HG03039 (cell line): Measurements from ENCODE around the gene DRAM1.
"Not testable (repeated sequence)": the region's sequence is repeated elsewhere in the genome, so short reads cannot be mapped to it uniquely, and the experiment has no call there.

Experiments used
- ATAC-seq: cut with Tn5 transposase; IDR thresholded peaks from one replicate; pipeline ENCODE4 v1.9.1; 2021; ENCODE audit warnings: mild to moderate bottlenecking, moderate library complexity; ENCODE audit not compliant: unreplicated experiment

DRAM1 gene, protein sequence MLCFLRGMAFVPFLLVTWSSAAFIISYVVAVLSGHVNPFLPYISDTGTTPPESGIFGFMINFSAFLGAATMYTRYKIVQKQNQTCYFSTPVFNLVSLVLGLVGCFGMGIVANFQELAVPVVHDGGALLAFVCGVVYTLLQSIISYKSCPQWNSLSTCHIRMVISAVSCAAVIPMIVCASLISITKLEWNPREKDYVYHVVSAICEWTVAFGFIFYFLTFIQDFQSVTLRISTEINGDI

DNA sequence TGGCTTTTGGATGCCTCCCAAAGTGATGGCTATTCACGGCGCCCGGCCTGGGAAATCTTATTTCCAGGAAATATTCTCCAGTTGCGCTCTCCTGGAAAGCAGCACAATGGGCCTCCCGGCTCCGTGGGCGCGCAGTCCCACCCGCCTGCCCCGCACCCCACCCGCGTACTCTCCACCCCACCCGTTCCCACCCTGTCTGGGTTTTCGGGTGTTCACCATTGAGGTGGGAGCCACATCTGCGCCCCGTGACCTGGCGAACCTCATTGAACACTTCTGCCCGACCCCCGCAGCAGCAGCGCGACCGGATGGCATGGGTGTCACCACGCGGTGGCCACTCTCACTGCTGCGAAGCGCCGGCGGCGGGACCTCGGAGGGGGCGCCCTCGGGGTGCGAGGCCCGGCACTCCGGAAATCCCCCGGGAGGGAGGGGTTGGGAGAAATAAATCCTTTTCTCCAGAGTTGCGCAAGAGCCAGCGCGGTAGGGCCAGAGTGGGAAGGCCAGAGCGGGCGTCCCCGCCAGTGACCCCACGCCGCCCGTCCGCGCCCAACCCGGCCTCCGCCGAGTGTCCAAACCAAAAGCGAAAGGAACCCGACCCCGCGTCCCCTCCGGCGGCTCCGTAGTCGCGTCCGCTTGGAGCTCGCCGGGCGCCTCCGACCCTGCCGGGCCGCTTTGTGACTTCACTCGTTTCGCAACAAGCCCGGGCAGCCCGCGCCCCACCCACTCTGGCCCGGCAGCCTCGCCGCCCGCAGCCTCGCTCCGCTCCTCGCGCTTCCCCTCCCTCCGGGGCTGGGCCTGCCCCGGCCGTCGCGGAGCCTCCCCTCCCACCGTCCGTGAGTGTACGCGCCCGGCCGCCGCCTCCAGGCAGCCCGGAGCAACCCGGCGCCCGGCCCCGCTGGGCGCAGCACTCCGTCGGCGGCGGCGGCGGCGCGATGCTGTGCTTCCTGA, at the start of gene DRAM1:
Gene DRAM1, plus strand, starts transcription at position 720 of the 945 bp plus-strand sequence. Its CDS starts 210 bp downstream, at position 930.
- peak; percentile 82 for ATAC-seq

DNA sequence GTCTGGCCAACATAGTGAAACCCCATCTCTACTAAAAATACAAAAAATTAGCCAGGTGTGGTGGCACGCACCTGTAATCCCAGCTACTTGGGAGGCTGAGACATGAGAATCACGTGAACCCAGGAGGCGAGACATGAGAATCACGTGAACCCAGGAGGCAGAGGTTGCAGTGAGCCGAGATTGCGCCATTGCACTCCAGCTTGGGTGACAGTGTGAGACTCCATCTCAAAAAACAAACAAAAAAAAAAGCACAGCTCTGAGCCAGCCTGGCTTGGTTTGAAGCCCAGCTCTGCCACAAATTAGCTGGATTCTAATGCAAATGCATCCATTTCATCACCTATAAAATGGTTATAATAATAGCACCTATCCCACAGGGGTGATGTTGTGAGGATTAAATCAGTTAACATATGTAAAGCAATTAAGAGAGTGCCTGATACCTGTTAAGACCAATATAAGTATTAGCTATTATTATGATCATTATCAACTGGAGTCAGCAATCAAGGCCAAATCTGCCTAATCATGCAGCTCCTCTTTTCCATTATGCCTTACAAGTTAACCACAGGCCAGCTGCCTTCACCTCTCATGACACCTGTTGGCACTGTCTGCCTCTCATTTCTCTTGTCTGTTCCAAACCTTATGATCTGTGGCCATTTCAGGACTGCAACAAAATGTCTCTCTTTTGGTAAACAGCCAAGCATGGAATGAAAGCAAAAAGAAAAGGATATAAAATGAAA, 48.8 kb upstream of the DRAM1 start:
- ATAC-seq, result no peak

DNA sequence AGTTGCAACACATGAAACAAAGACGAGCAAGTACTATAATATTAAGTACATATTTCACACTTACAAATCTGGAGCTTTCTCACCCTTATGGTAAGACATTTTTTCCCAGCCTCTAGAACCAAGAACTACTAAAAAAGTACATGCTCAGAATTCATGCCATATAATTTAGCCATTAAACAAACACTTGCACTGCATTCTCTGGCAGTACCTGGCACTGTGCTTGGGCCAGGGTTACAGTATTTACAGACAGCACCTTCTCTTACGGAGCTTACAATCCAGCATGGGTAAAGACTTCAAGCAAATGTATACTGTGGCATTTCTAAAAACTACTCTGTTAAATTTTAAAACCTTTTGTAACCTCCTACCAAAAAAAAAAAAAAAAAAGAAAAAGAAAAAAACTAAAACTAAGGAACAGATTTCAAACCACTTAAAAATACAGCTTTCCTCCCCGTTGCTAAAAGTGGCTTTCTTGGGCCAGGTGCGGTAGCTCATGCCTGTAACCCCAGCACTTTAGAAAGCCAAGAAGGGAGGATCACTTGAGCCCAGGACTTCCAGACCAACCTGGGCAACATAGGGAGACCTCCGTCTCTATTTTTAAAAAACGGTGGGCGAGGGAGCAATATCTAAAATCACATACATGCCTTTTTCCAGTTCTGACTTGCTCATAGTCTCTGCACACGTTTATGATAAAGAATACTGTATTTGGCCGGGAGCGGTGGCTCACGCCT, 47.6 kb upstream of the DRAM1 start:
- no peak for ATAC-seq

DNA sequence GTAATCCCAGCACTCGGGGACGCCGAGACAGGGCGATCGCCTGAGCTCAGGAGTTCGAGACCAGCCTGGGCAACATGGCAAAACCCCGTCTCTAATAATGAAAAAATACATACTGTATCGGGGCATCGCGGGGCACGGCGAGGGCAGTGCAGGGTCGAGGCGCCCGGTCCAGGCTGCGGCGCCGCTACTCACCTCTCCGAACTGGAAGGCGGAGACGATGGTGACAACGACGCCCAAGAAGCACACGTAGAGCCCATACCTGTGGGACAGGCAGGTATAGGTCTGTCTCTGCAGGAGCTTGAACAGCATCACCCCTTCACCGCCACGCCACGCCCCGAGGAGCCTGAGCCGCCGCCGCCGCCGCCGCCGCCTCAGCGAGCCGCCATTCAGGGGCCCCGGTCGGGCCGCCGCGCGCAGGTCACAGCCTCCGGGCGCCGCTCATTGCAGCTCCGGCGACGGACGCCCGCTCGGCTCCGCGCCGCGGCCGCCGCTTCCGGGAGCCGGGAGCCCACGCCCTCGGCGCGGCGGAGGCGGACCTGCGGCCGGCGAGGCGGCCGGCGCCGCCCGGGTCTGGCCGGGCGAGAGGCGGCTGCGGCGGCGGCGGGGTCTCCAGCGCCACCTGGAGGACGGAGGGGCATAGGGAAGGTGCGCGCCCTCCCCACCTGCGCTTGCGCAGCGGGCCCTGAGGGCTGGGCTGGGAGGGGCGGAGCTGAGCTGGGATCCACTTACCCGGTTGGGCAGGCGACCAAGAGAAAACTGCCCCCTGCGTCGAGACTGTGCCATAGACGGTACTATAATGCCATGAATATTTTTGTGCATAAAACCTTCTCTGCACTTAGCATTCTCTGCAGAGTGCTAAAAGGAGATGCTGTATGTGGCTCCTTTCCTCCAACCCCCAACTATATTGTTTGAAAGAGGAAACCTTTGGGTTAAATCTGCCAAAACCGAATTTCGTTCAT, 46.7 kb upstream of the DRAM1 start, which contains the start of gene GNPTAB:
Gene GNPTAB, minus strand, starts transcription at position 593 of the 959 bp plus-strand sequence. Its CDS starts 284 bp downstream, at position 309.
- ATAC-seq, result peak; percentile 91

DNA sequence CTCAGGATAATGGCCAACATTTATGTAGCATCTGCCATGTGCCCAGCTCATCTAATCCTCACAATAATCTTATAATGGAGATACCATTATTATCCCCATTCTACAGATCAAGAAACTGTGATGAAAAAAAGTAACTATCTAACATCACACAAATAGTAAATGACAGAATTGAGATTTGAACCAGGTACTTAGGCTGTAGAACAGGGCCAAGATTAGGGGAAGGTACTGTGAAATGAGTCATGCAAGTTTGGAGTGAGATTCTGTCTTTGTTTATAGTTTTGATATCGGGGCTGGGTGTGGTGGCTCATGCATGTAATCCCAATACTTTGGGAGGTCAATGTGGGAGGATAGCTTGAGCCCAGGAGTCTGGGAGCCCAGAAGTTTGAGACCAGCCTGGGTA, 45.4 kb upstream of the DRAM1 start:
- no peak for ATAC-seq

DNA sequence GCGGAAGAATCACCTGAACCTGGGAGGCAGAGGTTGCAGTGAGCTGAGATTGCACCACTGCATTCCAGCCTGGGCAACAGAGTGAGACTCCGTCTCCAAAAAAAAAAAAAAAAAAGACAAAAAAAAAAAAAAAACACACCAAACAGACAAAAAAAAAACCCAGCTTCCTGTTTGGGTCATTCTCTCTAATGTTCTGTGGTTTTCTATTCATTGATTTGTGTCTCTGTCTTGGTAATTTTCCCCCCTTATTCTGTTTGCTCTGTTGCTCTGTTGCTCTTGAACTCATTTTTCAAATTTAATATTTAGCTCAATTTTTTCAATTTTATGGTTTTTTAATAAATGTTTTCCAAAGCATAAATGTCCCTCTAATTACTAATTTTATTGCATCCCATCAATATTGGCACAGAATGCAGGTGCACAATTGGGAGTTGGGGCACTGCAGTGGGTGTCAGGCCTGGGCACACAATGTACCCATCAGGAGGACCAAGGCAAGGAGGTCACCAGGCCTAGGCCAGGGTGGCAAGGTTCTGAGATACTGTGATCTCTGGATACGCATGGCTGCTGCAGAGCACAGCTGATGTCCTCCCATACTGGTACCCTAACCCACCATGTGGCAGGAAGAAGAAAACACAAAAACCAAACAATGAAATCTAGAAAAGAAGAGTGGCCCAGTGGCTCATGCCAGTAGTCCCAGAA, 38.6 kb upstream of the DRAM1 start:
- no peak for ATAC-seq

DNA sequence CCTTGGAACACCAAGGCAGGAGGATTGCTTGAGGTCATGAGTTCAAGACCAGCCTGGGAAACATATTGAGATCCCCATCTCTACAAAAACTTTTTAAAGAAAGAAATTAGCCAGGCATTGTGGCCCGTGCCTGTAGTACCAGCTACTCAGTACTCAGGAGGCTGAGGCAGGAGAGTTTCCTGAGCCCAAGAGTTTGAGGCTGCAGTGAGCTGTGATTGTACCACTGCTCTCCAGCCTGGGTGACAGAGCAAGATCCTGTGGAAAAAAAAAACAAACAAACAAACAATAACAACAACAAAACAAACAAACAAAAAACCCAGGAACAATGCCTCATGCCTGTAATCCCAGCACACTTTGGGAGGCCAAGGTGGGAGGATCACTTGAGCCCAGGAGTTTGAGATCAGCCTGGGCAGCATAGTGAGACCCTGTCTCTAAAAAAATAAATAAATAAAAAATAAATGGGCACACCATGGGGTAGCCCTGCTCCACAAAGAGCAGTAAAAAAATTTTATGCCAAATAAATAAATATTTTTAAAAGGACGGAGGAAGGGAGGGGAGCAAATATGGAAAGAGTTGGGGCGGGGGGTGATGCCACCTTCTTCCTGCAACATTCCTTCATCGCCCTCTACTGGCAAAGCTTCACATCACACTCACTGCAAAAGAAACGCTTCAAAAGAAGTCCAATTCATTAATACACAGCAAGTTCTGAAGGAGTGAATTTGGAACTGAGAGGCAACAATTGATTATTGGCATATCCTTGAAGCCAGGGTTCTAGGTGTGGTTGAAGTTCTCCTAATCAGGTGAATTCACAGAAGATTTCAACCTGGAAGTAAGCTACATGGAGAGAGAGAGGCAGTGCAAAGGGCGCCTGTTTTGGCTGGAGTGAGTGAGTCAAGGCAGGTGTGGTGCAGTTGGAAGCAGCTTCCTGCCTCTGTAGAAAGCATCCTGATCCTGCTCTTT, 37.8 kb upstream of the DRAM1 start:
- no peak for ATAC-seq

DNA sequence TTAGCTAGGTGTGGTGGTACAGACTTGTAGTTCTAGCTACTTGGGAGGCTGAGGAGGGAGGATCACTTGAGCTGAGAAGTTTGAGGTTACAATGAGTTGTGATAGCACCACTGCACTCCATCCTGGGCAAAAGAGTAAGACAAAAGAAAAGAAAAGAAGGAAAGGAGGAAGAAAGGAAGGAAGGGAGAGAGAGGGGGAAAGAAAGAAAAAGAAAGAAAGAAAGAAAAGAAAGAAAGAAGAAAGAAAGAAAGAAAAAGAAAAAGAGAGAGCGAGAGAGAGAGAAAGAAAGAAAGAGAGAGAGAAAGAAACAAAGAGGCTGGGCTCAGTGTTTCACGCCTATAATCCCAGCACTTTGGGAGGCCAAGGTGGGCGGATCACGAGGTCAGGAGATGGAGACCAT, 36.3 kb upstream of the DRAM1 start:
- ATAC-seq, result no peak

DNA sequence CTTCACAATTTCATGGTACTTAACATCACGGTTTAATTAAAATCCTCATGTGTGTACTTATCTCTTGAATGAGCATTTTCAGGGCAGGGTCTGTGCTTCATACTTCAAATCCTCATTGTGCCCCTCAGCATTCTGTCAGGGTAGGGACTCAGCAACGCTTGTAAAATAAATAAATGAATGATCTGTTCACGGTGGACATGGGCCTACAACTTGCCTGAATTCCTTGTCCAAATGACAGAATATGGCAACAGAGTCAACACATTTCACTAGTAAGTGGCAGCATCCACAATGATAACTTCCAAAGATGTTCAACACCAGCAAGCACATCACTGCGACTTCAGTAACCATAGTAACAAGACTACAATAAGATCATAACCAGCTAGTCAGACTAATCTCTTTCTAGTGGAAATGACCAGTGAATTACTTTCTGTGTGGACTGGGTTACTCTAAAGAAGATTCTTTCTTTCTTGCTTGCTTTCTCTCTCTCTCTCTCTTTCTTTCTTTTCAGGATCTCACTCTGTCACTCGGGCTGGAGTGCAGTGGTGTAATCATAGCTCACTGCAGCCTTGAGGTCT, 32.2 kb upstream of the DRAM1 start:
- ATAC-seq, result no peak

DNA sequence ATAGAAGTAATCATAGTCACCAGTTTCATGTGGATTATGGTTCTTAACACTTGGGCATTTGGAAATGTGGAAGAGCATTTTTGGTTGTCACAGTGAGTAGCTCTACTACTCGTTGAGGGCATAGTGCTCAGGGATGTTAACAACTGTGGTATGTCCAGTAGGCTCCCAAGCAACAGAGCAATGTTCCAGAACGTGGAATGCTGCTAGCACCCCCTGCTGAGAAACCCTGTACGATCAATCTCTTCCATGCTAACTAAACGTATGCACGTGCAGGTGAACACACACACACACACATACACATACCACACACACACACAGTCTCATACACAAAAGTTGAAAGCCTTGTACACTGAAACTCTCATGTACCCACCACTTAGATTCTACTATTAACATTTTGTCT, 30.1 kb upstream of the DRAM1 start:
- ATAC-seq, result no peak

DNA sequence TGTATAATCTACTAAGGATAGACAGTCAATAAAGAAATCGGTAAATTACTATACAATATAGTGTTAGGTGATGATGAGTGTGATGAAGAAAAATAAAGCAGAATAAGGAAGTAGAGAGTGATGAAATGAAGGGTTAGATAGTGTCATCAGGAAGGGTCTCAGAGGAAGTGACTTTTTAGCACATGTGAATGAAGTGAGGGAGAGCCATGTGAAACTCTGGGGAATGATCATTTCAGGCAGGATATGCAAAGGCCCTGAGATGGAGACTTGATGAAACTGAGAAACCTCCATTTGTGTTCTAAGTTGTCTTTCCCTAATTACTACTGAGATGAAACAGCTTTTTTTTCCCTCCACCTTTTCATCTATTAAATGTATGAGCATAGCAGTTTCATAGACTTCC, 27.2 kb upstream of the DRAM1 start:
- no peak for ATAC-seq

DNA sequence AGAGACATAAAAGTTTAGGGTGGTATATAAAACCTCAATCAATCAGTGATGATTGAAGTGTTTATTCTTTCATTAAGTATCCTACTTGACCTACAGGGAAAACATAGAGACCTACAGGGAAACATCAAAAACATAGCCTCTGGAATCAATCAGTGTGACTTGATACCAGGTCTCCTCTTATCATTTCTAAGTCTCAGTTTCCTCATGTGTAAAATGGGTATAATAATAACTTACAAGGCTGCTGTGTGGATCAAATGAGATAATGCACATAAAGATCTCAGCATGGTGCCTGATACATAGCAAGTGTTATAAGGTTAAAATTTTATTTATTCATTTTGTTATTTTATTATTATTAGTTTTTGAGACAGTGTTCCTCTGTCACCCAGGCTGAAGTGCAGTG, 24.4 kb upstream of the DRAM1 start:
- no peak for ATAC-seq

DNA sequence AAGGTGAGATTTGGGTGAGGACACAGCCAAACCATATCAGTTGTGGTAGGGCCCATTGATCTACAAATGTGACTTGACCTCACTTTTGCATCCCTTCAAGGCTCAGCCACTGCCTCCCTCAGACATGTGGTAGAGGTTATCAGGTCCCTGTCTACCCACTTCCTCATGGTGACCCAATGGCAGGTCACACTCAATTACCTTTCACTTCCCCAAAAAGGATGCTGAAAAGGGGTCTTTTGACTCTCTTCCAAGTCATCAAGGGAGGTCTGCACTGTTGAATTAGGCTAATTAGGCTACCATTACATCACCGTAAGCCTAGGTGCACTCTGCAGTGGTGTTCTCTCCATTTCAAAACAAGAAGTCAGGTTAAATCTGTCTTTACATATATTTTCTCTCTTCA, 22.6 kb upstream of the DRAM1 start:
- ATAC-seq, result peak; percentile 35

DNA sequence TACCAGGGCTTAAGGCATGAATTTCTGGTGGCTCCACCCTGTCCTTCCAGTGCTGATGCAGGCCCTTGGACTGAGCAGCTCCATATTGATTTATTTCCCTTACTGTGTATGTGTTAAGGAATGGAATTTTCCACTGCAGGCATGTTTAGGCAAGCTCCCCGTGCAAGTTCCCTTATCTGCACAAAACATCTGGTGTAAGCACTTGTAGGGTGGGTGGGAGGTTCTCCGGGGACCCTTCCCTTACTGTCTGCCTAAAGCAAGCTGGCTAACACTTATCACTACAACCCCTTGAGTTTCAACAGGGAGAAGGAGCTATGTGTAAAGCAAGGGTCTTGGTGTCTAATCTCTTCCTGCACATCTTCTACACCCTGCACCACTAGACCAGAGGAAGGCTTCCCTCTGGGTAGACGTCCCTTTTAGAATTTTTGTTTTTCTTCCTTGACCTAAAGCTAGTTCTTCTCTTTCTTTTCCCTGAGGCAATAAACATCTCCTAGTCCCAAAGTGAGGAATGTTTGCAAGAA, 22.0 kb upstream of the DRAM1 start:
- no peak for ATAC-seq

DNA sequence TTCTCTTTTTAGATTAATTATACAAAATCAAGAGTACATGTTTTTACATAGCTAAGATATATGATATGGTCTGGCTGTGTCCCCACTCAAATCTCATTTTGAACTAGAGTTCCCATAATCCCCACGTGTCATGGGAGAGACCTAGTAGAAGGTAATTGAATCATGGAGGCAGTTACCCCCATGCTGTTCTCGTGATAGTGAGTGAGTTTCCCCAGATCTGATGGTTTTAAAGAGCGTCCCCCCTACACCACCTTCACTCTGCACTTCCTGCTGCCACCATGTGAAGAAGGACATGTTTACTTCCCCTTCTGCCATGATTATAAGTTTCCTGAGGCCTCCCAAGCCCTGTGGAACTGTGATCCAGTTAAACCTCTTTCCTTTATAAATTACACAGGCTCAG, 21.4 kb upstream of the DRAM1 start:
- no peak for ATAC-seq

DNA sequence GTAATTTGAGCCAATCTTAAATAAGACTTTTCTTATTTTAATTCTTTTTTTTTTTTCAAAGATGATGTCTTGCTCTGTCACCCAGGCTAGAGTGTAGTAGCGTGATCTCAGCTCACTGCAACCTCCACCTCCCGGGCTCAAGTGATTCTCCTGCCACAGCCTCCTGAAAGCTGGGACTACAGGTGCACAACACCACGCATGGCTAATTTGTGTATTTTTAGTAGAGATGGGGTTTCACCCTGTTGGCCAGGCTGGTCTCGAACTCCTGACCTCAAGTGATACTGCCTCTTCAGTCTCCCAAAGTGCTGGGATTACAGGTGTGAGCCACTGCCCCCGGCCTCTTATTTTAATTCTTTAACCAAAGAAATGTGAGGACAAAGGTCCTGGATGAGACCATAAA, 20.8 kb upstream of the DRAM1 start:
- ATAC-seq, result not testable (repeated sequence)

DNA sequence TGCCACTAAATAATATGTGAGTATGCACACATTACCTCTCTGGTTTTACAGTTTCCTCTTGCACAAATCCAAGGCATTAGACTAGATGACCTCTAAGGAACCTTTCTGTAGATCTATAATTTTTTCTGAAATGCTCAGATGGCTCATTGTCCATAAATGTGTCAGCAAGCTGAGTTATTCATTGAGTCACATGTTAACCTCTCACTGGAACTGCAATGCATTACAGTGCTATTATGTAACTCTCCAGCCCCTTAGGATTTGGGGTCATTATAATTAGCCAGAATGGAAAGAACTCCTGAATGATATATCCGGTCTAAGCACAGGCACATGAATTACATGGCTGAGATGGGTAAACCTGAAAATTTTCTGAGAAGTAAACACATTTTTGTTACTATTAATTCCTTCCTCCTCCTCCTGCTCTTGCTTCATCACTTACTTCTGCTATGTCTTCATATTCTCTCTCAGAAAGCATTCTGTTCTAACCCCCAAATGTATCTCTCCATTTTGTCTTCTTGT, 20.3 kb upstream of the DRAM1 start:
- ATAC-seq, result peak; percentile 47
